Heart left ventricle (tissue), 16 donors: ENCODE results near the gene SHROOM1. TPM values are rescaled to one million over a fixed set of nuclear protein-coding genes. Genes with fewer than 3 reads are reported as not detected.

Experiments
- ATAC-seq, 4 donors: fragments of 200-7000 bp; cut with Tn5 transposase; one replicate each; pipeline ENCODE4 v1.9.1; 2020 to 2022; ENCODE audit warnings: moderate library complexity in 4 of 4, mild to moderate bottlenecking in 3 of 4, moderate number of reproducible peaks in 1 of 4
- DNase-seq, 5 donors: peaks; one replicate each; pipeline ENCODE4 v3.0.0-alpha.2; 2020
- H3K27ac ChIP-seq, 12 donors: fragments of 200-600 bp; sonication (generic) in 4 of 12; one replicate each; pipeline versions ENCODE4 v1.5.0 to v1.8.0; 2016 to 2022; ENCODE audit warnings: mild to moderate bottlenecking in 2 of 12
- H3K27me3 ChIP-seq, 9 donors: fragments of 200-600 bp; sonication (generic) in 2 of 9; one replicate each; pipeline versions ENCODE4 v1.5.1 to v1.8.0; 2016 to 2022; ENCODE audit warnings: mild to moderate bottlenecking in 3 of 9
- H3K36me3 ChIP-seq, 9 donors: fragments of 200-600 bp; sonication (generic) in 2 of 9; one replicate each; pipeline versions ENCODE4 v1.5.0 to v1.8.0; 2018 to 2022; ENCODE audit warnings: mild to moderate bottlenecking in 2 of 9
- H3K4me1 ChIP-seq, 12 donors: fragments of 200-600 bp; sonication (generic) in 4 of 12; one replicate each; pipeline versions ENCODE4 v1.5.0 to v1.8.0; 2016 to 2022; ENCODE audit warnings: mild to moderate bottlenecking in 3 of 12
- H3K4me3 ChIP-seq, 12 donors: fragments of 200-600 bp; sonication (generic) in 4 of 12; one replicate each; pipeline versions ENCODE4 v1.5.0 to v1.8.0; 2017 to 2022; ENCODE audit warnings: mild to moderate bottlenecking in 9 of 12, moderate library complexity in 4 of 12
- H3K9me3 ChIP-seq, 12 donors: fragments of 200-600 bp; sonication (generic) in 4 of 12; one replicate each; pipeline versions ENCODE4 v1.5.0 to v1.8.0; 2016 to 2022; ENCODE audit warnings: mild to moderate bottlenecking in 1 of 12
- CTCF ChIP-seq, 12 donors: fragments of 200-600 bp; sonication (generic) in 4 of 12; IDR thresholded peaks; one replicate each; pipeline versions ENCODE4 v1.5.0 to v1.8.0; 2018 to 2022; ENCODE audit warnings: antibody characterized with exemption in 12 of 12, mild to moderate bottlenecking in 5 of 12
- POLR2A ChIP-seq, 2 donors: fragments of 450-650 bp; IDR thresholded peaks; one replicate each; pipeline ENCODE4 v1.6.1; 2017; ENCODE audit warnings: antibody characterized with exemption in 2 of 2, mild to moderate bottlenecking in 2 of 2, moderate library complexity in 2 of 2
- WGBS, 4 donors: extraction: QIAGEN DNeasy Blood & Tissue Kit in 2 of 4; methylation state at CpG; one replicate each; pipeline versions ENCODE4 v1.1.5 to v1.1.7; 2013 to 2018; 5-methylcytosine and 5-hydroxymethylcytosine counted together
- intact Hi-C, 10 donors: fragments of 100-400 bp; cut with DNase I; formaldehyde crosslinking; loops; one replicate each; pipeline versions ENCODE4 v1.11.1 to v1.14.2; 2022
- polyA plus RNA-seq, 2 donors: library from polyadenylated mRNA; stranded (reverse); fragments of 200-250 nt; gene quantifications; one replicate each; pipeline ENCODE4 v1.2.3, GENCODE V29; 2013
- total RNA-seq, 9 donors: library from RNA; depleted of rRNA in 2 of 9; stranded (reverse); fragments of >200 nt in 2 of 9; fragmentation: NEBNext Ultra II Directional in 3 of 9; extraction: Animal tissue kit (Norgen Biotek cat#: 25700) in 3 of 9; gene quantifications; one replicate each; pipeline versions ENCODE4 v1.1.0 to v1.2.4, GENCODE V29; 2016 to 2023
- donor health status: ischemic (EF 13 %, LVEDD 7.1; RV severe dilation, severe dysfunction).
- donor health status: healthy with polysubstance abuse.
- donor health status: DM: no; HTN: yes; CAD: no.
- donor health status: DM: no; HTN: no; CAD: no.
- donor health status: ischemic (EF 25% LVEDD 6.9; RV normal size, moderate dysfunction).
- donor health status: ischemic (EF 25% LVEDD 5.7; RV mildly dilated, moderate dysfunction).
- donor health status: healthy.
- donor health status: DM: yes; HTN: yes; CAD: no.
- donor health status: ischemic (EF 35%, LVEDD 5.7; RV mildly dilated, moderate dysfunction).
- donor health status: nonischemic (EF 11% LVEDD 7.7; RV severe dilation, severe dysfunction).
- donor health status: DM: yes; HTN: yes; CAD: no.
- donor health status: PGD.
- donor health status: ischemic (EF 29% LVEDD 5.4; RV normal size, mild dysfunction).
- donor health status: nonischemic (EF 23%, LVEDD 6.1; RV moderate dilation, normal function).

Gene SHROOM1
- total and polyA plus RNA-seq, 11 donors = 2.0 to 6.8 (median 4.7) TPM

- 73 to 80% (median 78%) methylated on average over 5 of the region's 5 CpGs for WGBS, 4 donors
- Histone ChIP-seq H3K27ac (peak overlapping the region in 8 of 12 donors; percentile 4 to 87 (median 62)), H3K4me1 (peaks cover 0 to 56% (median 26%) of the 10 kb centered on the region in 12 donors), H3K36me3 (peaks cover 0 to 69% (median 54%) of the 10 kb centered on the region in 9 donors), H3K27me3 (no peaks in the 10 kb centered on the region), H3K4me3 (no peak overlapping the region), H3K9me3 (no peaks in the 10 kb centered on the region)
- DNase-seq (no peak), ATAC-seq (peak; percentile 8 to 68 (median 36))
- TF ChIP-seq POLR2A (IDR thresholded peaks at IDR 0.05) (no peak), CTCF (IDR thresholded peaks at IDR 0.05) (no peak)
- intact Hi-C loops = no loop called here
Observed at GRCh38 chr5:132871459-132872284, 41.2 kb upstream of the SHROOM1 start.

- Histone ChIP-seq H3K4me3 (no peak overlapping the region), H3K9me3 (no peaks in the 10 kb centered on the region), H3K27ac (peak overlapping the region in 4 of 12 donors; percentile 18 to 87 (median 45)), H3K4me1 (peaks cover 0 to 50% (median 26%) of the 10 kb centered on the region in 12 donors), H3K36me3 (peaks cover 0 to 60% (median 54%) of the 10 kb centered on the region in 9 donors), H3K27me3 (no peaks in the 10 kb centered on the region)
- ATAC-seq (no peak), DNase-seq (no peak)
- intact Hi-C loops = no loop called here
- WGBS, 4 donors = 58 to 70% (median 66%) methylated on average over 2 of the region's 2 CpGs
- TF ChIP-seq CTCF (IDR thresholded peaks at IDR 0.05) (no peak), POLR2A (IDR thresholded peaks at IDR 0.05) (no peak)
Observed at GRCh38 chr5:132870801-132871200, 40.4 kb upstream of the SHROOM1 start.

- DNase-seq = no peak
- intact Hi-C loops = loop anchor here in 7 of 10 donors (5.0 to 10.0 kb wide), 4 partner anchors 36 to 186 kb away; partner anchors contain the start of genes SHROOM1 (in 4 of the 7), HSPA4 (in 1 of the 7) and SEPTIN8 (in 1 of the 7)
- WGBS, 4 donors = 78 to 88% (median 86%) methylated on average over 4 of the region's 4 CpGs
- Histone ChIP-seq H3K27me3 (no peaks in the 10 kb centered on the region), H3K4me1 (peaks cover 0 to 51% (median 28%) of the 10 kb centered on the region in 12 donors), H3K9me3 (no peaks in the 10 kb centered on the region), H3K27ac (no peak overlapping the region), H3K36me3 (peaks cover 0 to 48% (median 39%) of the 10 kb centered on the region in 9 donors), H3K4me3 (no peak overlapping the region)
- ATAC-seq = no peak
- TF ChIP-seq POLR2A (IDR thresholded peaks at IDR 0.05) (no peak), CTCF (IDR thresholded peaks at IDR 0.05) (no peak)
Observed at GRCh38 chr5:132868754-132869153, 38.3 kb upstream of the SHROOM1 start.

GRCh38 chr5:132867046-132867451 lies 36.6 kb upstream of the SHROOM1 start:
- WGBS, 4 donors = 2 to 3% (median 2%) methylated on average over 10 to 13 of the region's 13 CpGs
- H3K27me3 ChIP-seq = no peaks in the 10 kb centered on the region
- intact Hi-C loops = loop anchor here in 7 of 10 donors (2.0 to 10.0 kb wide), 5 partner anchors 35 to 188 kb away; partner anchors contain the start of genes SHROOM1 (in 5 of the 7), HSPA4 (in 1 of the 7) and SEPTIN8 (in 1 of the 7)
- H3K36me3 ChIP-seq = peaks cover 0 to 43% (median 39%) of the 10 kb centered on the region in 9 donors
- no peak for TF ChIP-seq CTCF (IDR thresholded peaks at IDR 0.05)
- no peak for TF ChIP-seq POLR2A (IDR thresholded peaks at IDR 0.05)
- peaks cover 0 to 34% (median 18%) of the 10 kb centered on the region in 12 donors for H3K4me1 ChIP-seq
- H3K9me3 ChIP-seq = no peaks in the 10 kb centered on the region
- DNase-seq = no peak
- H3K27ac ChIP-seq = peak overlapping the region; percentile 90 to 97 (median 94)
- peak in 1 of 4 donors; percentile 10 for ATAC-seq
- peak overlapping the region; percentile 67 to 95 (median 86) for H3K4me3 ChIP-seq
